Kidney tubule cell (primary cell): ENCODE results near the gene CACNA2D4.

Experiments used
- DNase-seq: peaks from one replicate; pipeline ENCODE4 v3.0.0-alpha.2; 2018; ENCODE audit warnings: low spot score

Gene CACNA2D4

GRCh38 chr12:1844661-1845409 is 73.6 kb downstream of the CACNA2D4 start:
- DNase-seq: no peak

- no peak for DNase-seq
Measured at GRCh38 chr12:1844223-1844622, 74.2 kb downstream of the CACNA2D4 start.

GRCh38 chr12:1843641-1844005 is 74.8 kb downstream of the CACNA2D4 start:
- DNase-seq: no peak

GRCh38 chr12:1842905-1843640 is 75.4 kb downstream of the CACNA2D4 start:
- no peak for DNase-seq

- no peak for DNase-seq
Measured at GRCh38 chr12:1842183-1842904, 76.1 kb downstream of the CACNA2D4 start.

GRCh38 chr12:1841586-1842182 is 76.8 kb downstream of the CACNA2D4 start:
- DNase-seq: no peak

- DNase-seq: no peak
Measured at GRCh38 chr12:1840981-1841425, 77.4 kb downstream of the CACNA2D4 start.

- DNase-seq: peak; percentile 17
Measured at GRCh38 chr12:1839956-1840951, 78.2 kb downstream of the CACNA2D4 start.

- DNase-seq: no peak
Measured at GRCh38 chr12:1839464-1839863, 79.0 kb downstream of the CACNA2D4 start.

GRCh38 chr12:1838994-1839365 is 79.5 kb downstream of the CACNA2D4 start:
- no peak for DNase-seq

- no peak for DNase-seq
Measured at GRCh38 chr12:1838205-1838993, 80.1 kb downstream of the CACNA2D4 start.

GRCh38 chr12:1837541-1838204 is 80.8 kb downstream of the CACNA2D4 start:
- peak; percentile 21 for DNase-seq

GRCh38 chr12:1836854-1837421 is 81.5 kb downstream of the CACNA2D4 start:
- peak; percentile 60 for DNase-seq

GRCh38 chr12:1836241-1836803 is 82.1 kb downstream of the CACNA2D4 start:
- no peak for DNase-seq

- no peak for DNase-seq
Measured at GRCh38 chr12:1835211-1836131, 83.0 kb downstream of the CACNA2D4 start.

GRCh38 chr12:1834186-1834925 is 84.1 kb downstream of the CACNA2D4 start:
- DNase-seq: no peak

GRCh38 chr12:1833596-1834028 is 84.8 kb downstream of the CACNA2D4 start:
- no peak for DNase-seq
